Mesenchymal stem cell (in vitro differentiated cells and primary cell): Measurements from ENCODE around the gene MTCH1.

Source experiments
- DNase-seq: peaks from one replicate; pipeline ENCODE4 v3.0.0-alpha.2; 2013
- H2AFZ ChIP-seq: one replicate; pipeline ENCODE4 v1.6.1; 2013; ENCODE audit warnings: low read depth, mild to moderate bottlenecking, control low read depth, inconsistent platforms, low read length, moderate library complexity
- H2AK5ac ChIP-seq: 2 replicates; pipeline ENCODE4 v1.6.1; 2013; ENCODE audit warnings: low read length, moderate library complexity, mild to moderate bottlenecking, inconsistent platforms; ENCODE audit not compliant: severe bottlenecking
- H2BK120ac ChIP-seq: one replicate; pipeline ENCODE4 v1.6.1; 2013; ENCODE audit warnings: low read depth, mild to moderate bottlenecking, inconsistent platforms, low read length, moderate library complexity
- H2BK12ac ChIP-seq, 2 experiments: one replicate each; pipeline ENCODE4 v1.6.1; 2013; ENCODE audit warnings: inconsistent platforms in 2 of 2, low read length in 2 of 2, mild to moderate bottlenecking in 2 of 2, moderate library complexity in 2 of 2, control low read depth in 1 of 2
- H2BK15ac ChIP-seq: one replicate; pipeline ENCODE4 v1.6.1; 2013; ENCODE audit warnings: mild to moderate bottlenecking, low read depth, inconsistent platforms; ENCODE audit not compliant: poor library complexity, severe bottlenecking
- H2BK5ac ChIP-seq: 2 replicates; pipeline ENCODE4 v1.6.1; 2013; ENCODE audit warnings: low read depth, mild to moderate bottlenecking, low read length, control low read depth, inconsistent platforms; ENCODE audit not compliant: poor library complexity, severe bottlenecking
- H3K14ac ChIP-seq, 2 experiments: one replicate each; pipeline ENCODE4 v1.6.1; 2013; ENCODE audit warnings: inconsistent platforms in 2 of 2, low read length in 2 of 2, control low read depth in 1 of 2, mild to moderate bottlenecking in 1 of 2, moderate library complexity in 1 of 2
- H3K18ac ChIP-seq, 2 experiments: one replicate each; pipeline ENCODE4 v1.6.1; 2013; ENCODE audit warnings: inconsistent platforms in 2 of 2, low read length in 2 of 2, control low read depth in 1 of 2, low read depth in 1 of 2, mild to moderate bottlenecking in 1 of 2
- H3K23ac ChIP-seq, 2 experiments: one replicate each; pipeline ENCODE4 v1.6.1; 2013; ENCODE audit warnings: inconsistent platforms in 2 of 2, low read length in 2 of 2, mild to moderate bottlenecking in 2 of 2, moderate library complexity in 2 of 2, control low read depth in 1 of 2
- H3K27ac ChIP-seq: 2 replicates; pipeline ENCODE4 v1.5.1; 2013; ENCODE audit warnings: mild to moderate bottlenecking, moderate library complexity, low read length, control low read depth, inconsistent platforms; ENCODE audit not compliant: poor library complexity, severe bottlenecking
- H3K27me3 ChIP-seq, 2 experiments: 2 replicates each; pipeline versions ENCODE4 v1.6.1 to v1.7.0; 2013; ENCODE audit warnings: low read length in 2 of 2, mild to moderate bottlenecking in 2 of 2, moderate library complexity in 2 of 2, control low read depth in 1 of 2, inconsistent platforms in 1 of 2; ENCODE audit not compliant: control insufficient read depth in 1 of 2, insufficient read depth in 1 of 2
- H3K36me3 ChIP-seq, 2 experiments: 2 replicates each; pipeline versions ENCODE4 v1.6.1 to v1.7.0; 2013; ENCODE audit warnings: low read length in 2 of 2, control low read depth in 1 of 2, inconsistent platforms in 1 of 2, low read depth in 1 of 2, mild to moderate bottlenecking in 1 of 2; ENCODE audit not compliant: insufficient read depth in 2 of 2, control insufficient read depth in 1 of 2
- H3K4ac ChIP-seq, 2 experiments: one replicate each; pipeline ENCODE4 v1.6.1; 2013; ENCODE audit warnings: inconsistent platforms in 2 of 2, low read length in 2 of 2, mild to moderate bottlenecking in 2 of 2, moderate library complexity in 2 of 2, control low read depth in 1 of 2, low read depth in 1 of 2
- H3K4me1 ChIP-seq: 2 replicates; pipeline ENCODE4 v1.6.1; 2013; ENCODE audit warnings: low read depth, low read length, control low read depth; ENCODE audit not compliant: control insufficient read depth, insufficient read depth
- H3K4me2 ChIP-seq: 2 replicates; pipeline ENCODE4 v1.6.1; 2013; ENCODE audit warnings: low read length, mild to moderate bottlenecking, inconsistent platforms; ENCODE audit not compliant: poor library complexity, severe bottlenecking
- H3K4me3 ChIP-seq, 2 experiments: 2 replicates each; pipeline versions ENCODE4 v1.5.1 to v1.7.0; 2013; ENCODE audit warnings: low read length in 2 of 2, mild to moderate bottlenecking in 2 of 2, control low read depth in 1 of 2, low read depth in 1 of 2; ENCODE audit not compliant: insufficient read depth in 1 of 2
- H3K79me1 ChIP-seq: replicated peaks from 2 replicates; pipeline ENCODE4 v1.6.1; 2013; ENCODE audit warnings: mild to moderate bottlenecking, control low read depth, low read length, inconsistent platforms; ENCODE audit not compliant: poor library complexity, severe bottlenecking
- H3K9ac ChIP-seq: 2 replicates; pipeline ENCODE4 v1.7.0; 2013; ENCODE audit warnings: mild to moderate bottlenecking, low read length, moderate library complexity
- H3K9me3 ChIP-seq: 2 replicates; pipeline ENCODE4 v1.7.0; 2013; ENCODE audit warnings: mild to moderate bottlenecking, low read length; ENCODE audit not compliant: control insufficient read depth
- H4K8ac ChIP-seq: one replicate; pipeline ENCODE4 v1.6.1; 2013; ENCODE audit warnings: inconsistent platforms, mild to moderate bottlenecking, low read length, moderate library complexity
- H4K91ac ChIP-seq: one replicate; pipeline ENCODE4 v1.6.1; 2013; ENCODE audit warnings: mild to moderate bottlenecking, low read length, inconsistent platforms
- WGBS: methylation state at CpG from one replicate; pipeline ENCODE4 v1.1.7; 2013; ENCODE audit warnings: mixed read lengths; 5-methylcytosine and 5-hydroxymethylcytosine counted together

The MTCH1 gene

DNA sequence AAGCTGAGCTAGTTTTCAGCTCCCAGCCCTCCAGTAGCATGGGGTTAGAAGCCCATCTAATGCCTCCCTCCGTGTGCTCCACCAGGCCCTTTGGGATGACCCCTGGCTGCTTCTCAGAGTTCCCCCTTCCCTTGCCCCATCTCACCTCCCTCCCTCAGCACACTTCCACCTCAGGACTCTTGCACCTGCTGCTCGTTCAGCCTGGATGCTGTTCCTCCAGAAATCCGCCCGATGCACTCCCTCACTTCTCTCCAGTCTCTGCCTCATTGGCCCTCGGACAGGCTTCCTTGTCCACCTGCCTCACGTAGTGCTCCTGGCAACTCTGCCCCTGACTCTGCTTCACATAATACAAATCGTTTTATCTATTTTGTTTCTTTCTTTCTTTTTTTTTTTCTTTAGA, 46.2 kb upstream of the MTCH1 start:
- Histone ChIP-seq H3K27ac (no peak overlapping the region), H3K14ac (no peak overlapping the region), H2BK120ac (no peak overlapping the region)

DNA sequence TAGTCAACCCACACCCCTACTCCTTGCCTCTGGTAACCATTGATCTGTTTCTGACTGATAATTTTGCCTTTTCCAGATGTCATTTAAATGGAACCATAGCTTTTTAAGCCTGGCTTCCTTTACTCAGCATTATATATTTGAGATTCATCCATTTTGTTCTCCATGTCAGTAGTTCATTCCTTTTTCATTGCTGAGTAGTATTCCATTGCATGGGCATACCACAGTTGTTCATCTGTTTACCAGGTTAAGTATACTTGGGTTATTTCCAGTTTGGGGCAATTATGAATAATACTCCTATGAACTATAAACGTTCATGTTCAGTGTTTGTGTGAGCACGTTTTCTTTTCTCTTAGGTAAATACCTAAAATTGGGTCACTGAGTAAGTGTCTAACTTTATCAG, 44.6 kb upstream of the MTCH1 start:
- H3K79me1 ChIP-seq, result no peaks in the 10 kb centered on the region
- no peak overlapping the region for H2AFZ ChIP-seq
- H3K4ac ChIP-seq, result no peak overlapping the region
- H3K36me3 ChIP-seq, result no peaks in the 10 kb centered on the region
- no CpG with 5 or more reads among the region's 2 CpGs for WGBS
- H4K8ac ChIP-seq, result no peak overlapping the region
- no peak overlapping the region for H3K4me3 ChIP-seq
- no peak overlapping the region for H2BK120ac ChIP-seq
- H4K91ac ChIP-seq, result no peak overlapping the region
- peaks cover 6% of the 10 kb centered on the region for H3K9me3 ChIP-seq
- no peak overlapping the region for H3K27ac ChIP-seq
- H3K9ac ChIP-seq, result no peak overlapping the region
- no peak overlapping the region for H3K23ac ChIP-seq
- no peak overlapping the region for H3K4me2 ChIP-seq
- H2BK5ac ChIP-seq, result no peak overlapping the region
- H2AK5ac ChIP-seq, result no peak overlapping the region
- H3K4me1 ChIP-seq, result no peaks in the 10 kb centered on the region
- H3K27me3 ChIP-seq, result peaks cover 0 to 22% of the 10 kb centered on the region in 2 experiments
- H3K14ac ChIP-seq, result no peak overlapping the region
- no peak for DNase-seq
- H2BK15ac ChIP-seq, result no peak overlapping the region
- H3K18ac ChIP-seq, result no peak overlapping the region
- H2BK12ac ChIP-seq, result no peak overlapping the region

More for the DNA sequence above, 46.2 kb upstream of the MTCH1 start:
- H3K4me2 ChIP-seq, result no peak overlapping the region
- no peak overlapping the region for H4K91ac ChIP-seq
- H3K4ac ChIP-seq, result no peak overlapping the region
- H3K18ac ChIP-seq, result peak overlapping the region in 1 of 2 experiments; percentile 34
- DNase-seq, result no peak
- no peak overlapping the region for H2BK12ac ChIP-seq
- no peaks in the 10 kb centered on the region for H3K4me1 ChIP-seq
- H2AK5ac ChIP-seq, result no peak overlapping the region
- no peak overlapping the region for H2AFZ ChIP-seq
- H3K4me3 ChIP-seq, result no peak overlapping the region
- H3K9ac ChIP-seq, result no peak overlapping the region
- no peak overlapping the region for H2BK15ac ChIP-seq
- H3K23ac ChIP-seq, result no peak overlapping the region
- no peak overlapping the region for H2BK5ac ChIP-seq
- peaks cover 6% of the 10 kb centered on the region for H3K9me3 ChIP-seq
- peaks cover 0 to 9% of the 10 kb centered on the region in 2 experiments for H3K27me3 ChIP-seq
- WGBS, result 79% methylated on average over 7 of the region's 7 CpGs
- no peaks in the 10 kb centered on the region for H3K79me1 ChIP-seq
- H4K8ac ChIP-seq, result no peak overlapping the region
- no peaks in the 10 kb centered on the region for H3K36me3 ChIP-seq

DNA sequence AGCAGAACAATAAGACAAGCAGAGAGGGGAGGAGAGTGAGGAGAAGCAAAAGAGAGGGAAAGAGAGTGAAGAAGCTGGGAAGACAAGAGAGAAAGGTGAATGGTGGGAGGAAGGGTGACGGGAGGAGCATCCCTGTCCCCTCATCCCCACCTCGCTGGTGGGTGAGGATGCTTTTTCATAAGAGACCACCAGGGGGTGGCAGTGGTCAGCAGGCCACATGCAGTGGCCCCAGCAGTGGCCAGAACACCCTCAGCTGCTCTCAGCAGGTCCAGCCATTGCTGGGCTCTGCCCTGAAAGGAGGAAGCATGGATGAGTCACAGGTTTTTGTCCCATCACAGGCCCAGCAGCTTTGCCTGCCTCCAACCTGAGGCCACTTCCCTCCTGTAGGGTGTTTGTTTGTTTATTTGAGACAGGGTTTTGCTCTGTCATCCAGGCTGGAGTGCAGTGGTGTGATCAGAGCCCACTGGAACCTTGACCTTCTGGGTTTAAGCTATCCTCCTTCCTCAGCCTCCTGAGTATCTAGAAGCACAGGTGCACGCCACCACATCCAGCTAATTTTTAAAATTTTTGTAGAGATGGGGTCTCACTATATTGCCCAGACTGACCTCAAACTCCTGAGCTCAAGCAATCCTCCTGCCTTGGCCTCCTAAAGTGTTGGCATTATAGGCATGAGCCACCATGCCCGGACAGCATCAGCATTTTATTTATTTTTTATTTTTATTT, 43.4 kb upstream of the MTCH1 start:
- Histone ChIP-seq H3K79me1 (no peaks in the 10 kb centered on the region), H4K8ac (no peak overlapping the region), H2BK5ac (no peak overlapping the region), H3K27ac (no peak overlapping the region), H2BK120ac (no peak overlapping the region), H3K14ac (no peak overlapping the region), H3K23ac (no peak overlapping the region), H3K4me2 (no peak overlapping the region), H3K4me3 (no peak overlapping the region), H2BK12ac (no peak overlapping the region), H3K18ac (no peak overlapping the region), H3K4me1 (peaks cover 4% of the 10 kb centered on the region), H2BK15ac (no peak overlapping the region), H3K36me3 (no peaks in the 10 kb centered on the region), H4K91ac (no peak overlapping the region), H3K9ac (no peak overlapping the region), H2AK5ac (no peak overlapping the region), H3K9me3 (peaks cover 6% of the 10 kb centered on the region), H3K4ac (no peak overlapping the region), H3K27me3 (peaks cover 0 to 22% of the 10 kb centered on the region in 2 experiments), H2AFZ (no peak overlapping the region)
- peak; percentile 90 for DNase-seq
- 57% methylated on average over 2 of the region's 4 CpGs for WGBS

DNA sequence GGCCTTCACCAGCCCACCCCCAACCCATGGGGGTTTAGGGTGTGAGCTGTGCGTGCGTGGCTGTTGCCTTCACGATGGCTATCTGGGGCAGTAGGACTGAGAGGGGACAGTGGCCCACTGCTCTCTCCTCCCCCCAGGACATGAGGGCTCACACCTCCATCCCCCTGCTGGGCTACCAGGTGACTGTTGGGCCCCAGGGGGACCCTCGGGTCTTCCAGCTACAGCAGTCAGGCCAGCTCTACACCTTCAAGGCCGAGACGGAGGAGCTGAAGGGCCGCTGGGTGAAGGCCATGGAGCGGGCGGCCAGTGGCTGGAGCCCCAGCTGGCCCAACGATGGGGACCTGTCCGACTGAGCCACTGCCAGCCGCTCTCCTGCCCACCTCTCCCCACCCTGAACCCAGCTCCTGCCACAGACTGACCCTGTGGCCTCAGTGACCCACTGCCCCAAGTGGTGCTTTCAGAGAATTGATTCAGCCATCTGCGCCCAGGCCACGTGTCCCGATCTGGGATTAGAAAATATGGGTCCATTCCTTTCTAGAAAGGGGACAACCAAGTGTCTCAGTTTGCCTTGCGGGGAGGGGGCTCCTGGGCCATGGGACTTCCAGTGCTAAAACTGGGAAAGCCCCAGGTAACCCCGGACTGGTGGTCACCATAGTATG, 41.9 kb upstream of the MTCH1 start:
- H2AFZ ChIP-seq, result no peak overlapping the region
- H2BK120ac ChIP-seq, result no peak overlapping the region
- no peak overlapping the region for H2BK15ac ChIP-seq
- H3K36me3 ChIP-seq, result no peaks in the 10 kb centered on the region
- no peak overlapping the region for H3K23ac ChIP-seq
- no peak overlapping the region for H2BK12ac ChIP-seq
- H3K4ac ChIP-seq, result no peak overlapping the region
- 93% methylated on average over 16 of the region's 17 CpGs for WGBS
- H3K18ac ChIP-seq, result no peak overlapping the region
- H3K4me2 ChIP-seq, result no peak overlapping the region
- H3K4me3 ChIP-seq, result no peak overlapping the region
- no peak overlapping the region for H2BK5ac ChIP-seq
- peak overlapping the region; percentile 34 for H4K91ac ChIP-seq
- H4K8ac ChIP-seq, result no peak overlapping the region
- peaks cover 0 to 22% of the 10 kb centered on the region in 2 experiments for H3K27me3 ChIP-seq
- no peaks in the 10 kb centered on the region for H3K79me1 ChIP-seq
- no peak overlapping the region for H2AK5ac ChIP-seq
- H3K9ac ChIP-seq, result no peak overlapping the region
- peaks cover 4% of the 10 kb centered on the region for H3K4me1 ChIP-seq
- no peak overlapping the region for H3K27ac ChIP-seq
- H3K14ac ChIP-seq, result no peak overlapping the region
- DNase-seq, result no peak
- H3K9me3 ChIP-seq, result peaks cover 6% of the 10 kb centered on the region
